HepG2 (cell line): Measurements from ENCODE around the gene POLN. TPM values are rescaled to one million over a fixed set of nuclear protein-coding genes. Genes with fewer than 3 reads are reported as not detected.

ENCODE experiments used
- DMAP1 ChIP-seq: IDR thresholded peaks from 2 replicates; pipeline ENCODE4 v1.6.1; 2016
- E2F1 ChIP-seq: sonication (generic); formaldehyde crosslinking; IDR thresholded peaks from 2 replicates; pipeline ENCODE4 v1.5.0; 2020; ENCODE audit warnings: missing genetic modification reagents
- FOXA1 ChIP-seq, 2 experiments: fragments of 450-650 bp in 1 of 2; sonication (generic) in 1 of 2; formaldehyde crosslinking in 1 of 2; IDR thresholded peaks; 2 replicates each; pipeline versions ENCODE4 v1.4.0 to v1.6.1; 2016 to 2020; ENCODE audit warnings: missing genetic modification reagents in 1 of 2
- FOXC1 ChIP-seq: sonication (generic); formaldehyde crosslinking; IDR thresholded peaks from 2 replicates; pipeline ENCODE4 v1.8.0; 2022; ENCODE audit warnings: mild to moderate bottlenecking, missing genetic modification reagents, borderline replicate concordance
- HES4 ChIP-seq: sonication (generic); formaldehyde crosslinking; IDR thresholded peaks from 2 replicates; pipeline ENCODE4 v1.9.0; 2021; ENCODE audit warnings: mild to moderate bottlenecking, missing genetic modification reagents, borderline replicate concordance
- HNRNPLL ChIP-seq: fragments of 200-400 bp; formaldehyde crosslinking; IDR thresholded peaks from 2 replicates; pipeline ENCODE4 v1.6.1; 2017; ENCODE audit warnings: mild to moderate bottlenecking, low read depth, low read length; ENCODE audit not compliant: poor library complexity, severe bottlenecking
- KLF16 ChIP-seq, 2 experiments: sonication (generic) in 1 of 2; formaldehyde crosslinking in 1 of 2; IDR thresholded peaks; 2 replicates each; pipeline versions ENCODE4 v1.6.1 to v1.8.0; 2016 to 2023; ENCODE audit warnings: missing genetic modification reagents in 2 of 2, missing compliant biosample characterization in 1 of 2
- RELA ChIP-seq: sonication (generic); formaldehyde crosslinking; IDR thresholded peaks from 2 replicates; pipeline ENCODE4 v1.4.0; 2020; ENCODE audit warnings: missing genetic modification reagents
- TFAP4 ChIP-seq: sonication (generic); IDR thresholded peaks from 2 replicates; pipeline ENCODE4 v1.6.1; 2016; ENCODE audit warnings: low read depth, borderline replicate concordance
- ZFP36L2 ChIP-seq: sonication (generic); formaldehyde crosslinking; IDR thresholded peaks from 2 replicates; pipeline ENCODE4 v1.4.0; 2020; ENCODE audit warnings: missing genetic modification reagents
- ZMAT3 ChIP-seq: sonication (generic); formaldehyde crosslinking; conservative IDR thresholded peaks from 2 replicates; pipeline ENCODE4 v1.7.0; 2021; ENCODE audit warnings: missing genetic modification reagents
- ZNF121 ChIP-seq: sonication (generic); formaldehyde crosslinking; IDR thresholded peaks from 2 replicates; pipeline ENCODE4 v1.5.0; 2020; ENCODE audit warnings: mild to moderate bottlenecking, missing genetic modification reagents
- ZNF232 ChIP-seq: sonication (generic); formaldehyde crosslinking; IDR thresholded peaks from 2 replicates; pipeline ENCODE4 v1.4.0; 2020; ENCODE audit warnings: missing genetic modification reagents, borderline replicate concordance
- ZNF24 ChIP-seq: fragments of 450-650 bp; IDR thresholded peaks from 2 replicates; pipeline ENCODE4 v1.6.1; 2017; ENCODE audit warnings: antibody characterized with exemption, mild to moderate bottlenecking
- ZNF318 ChIP-seq: sonication (generic); formaldehyde crosslinking; IDR thresholded peaks from 2 replicates; pipeline ENCODE4 v1.4.0; 2020; ENCODE audit warnings: mild to moderate bottlenecking, missing genetic modification reagents
- ZNF577 ChIP-seq: sonication (generic); formaldehyde crosslinking; IDR thresholded peaks from 2 replicates; pipeline ENCODE4 v1.4.0; 2020; ENCODE audit warnings: mild to moderate bottlenecking, low read depth, missing genetic modification reagents, borderline replicate concordance
- ZNF713 ChIP-seq: sonication (generic); formaldehyde crosslinking; IDR thresholded peaks from 2 replicates; pipeline ENCODE4 v1.4.0; 2020; ENCODE audit warnings: mild to moderate bottlenecking, missing genetic modification reagents
- ZNF788 ChIP-seq: sonication (generic); formaldehyde crosslinking; IDR thresholded peaks from 2 replicates; pipeline ENCODE4 v1.5.0; 2020; ENCODE audit warnings: mild to moderate bottlenecking, missing genetic modification reagents, borderline replicate concordance
- ZNF790 ChIP-seq: sonication (generic); formaldehyde crosslinking; IDR thresholded peaks from 2 replicates; pipeline ENCODE4 v1.8.0; 2022; ENCODE audit warnings: missing genetic modification reagents, mild to moderate bottlenecking, borderline replicate concordance
- ZNF878 ChIP-seq: sonication (generic); formaldehyde crosslinking; IDR thresholded peaks from 2 replicates; pipeline ENCODE4 v1.8.1; 2023; ENCODE audit warnings: mild to moderate bottlenecking, missing genetic modification reagents, moderate library complexity
- polyA plus RNA-seq, 8 experiments: library from polyadenylated mRNA; depleted of rRNA in 3 of 8; stranded (reverse) in 7 of 8; unstranded in 1 of 8; fragments of >200 nt; fragmentation: Illumina TruSeq in 4 of 8; extraction: Trizol in 4 of 8; gene quantifications; 2 replicates each; pipeline versions ENCODE4 v1.2.1 to v1.2.3, GENCODE V29; 2011 to 2016; ENCODE audit warnings: low read depth in 4 of 8, missing spikeins in 1 of 8, mixed read lengths in 1 of 8; ENCODE audit not compliant: insufficient read depth in 1 of 8
- total RNA-seq, 5 experiments: library from RNA; depleted of rRNA; stranded (reverse); fragments of >200 nt; fragmentation: Illumina TruSeq; extraction: Trizol; gene quantifications; 2 replicates each; pipeline ENCODE4 v1.2.3, GENCODE V29; 2016; ENCODE audit warnings: low read depth in 1 of 5

The POLN gene
- total and polyA plus RNA-seq, 2 of the 13 experiments (the other 11 are each of a cell fraction or from before 2014, with no cell fraction given) = 0.93 to 1.5 TPM

GRCh38 chr4:2061186-2062131 is 180.5 kb downstream of the POLN start (continued):
- TF ChIP-seq ZNF318 = no peak
- no peak for TF ChIP-seq HES4 (CRISPR knock-in tag)
- TF ChIP-seq FOXC1 (CRISPR knock-in tag) = no peak
- TF ChIP-seq RELA (CRISPR knock-in tag) = no peak
- TF ChIP-seq ZNF577 (CRISPR knock-in tag) = no peak
- TF ChIP-seq ZNF232 (CRISPR knock-in tag) = no peak
- TF ChIP-seq E2F1 = no peak
- TF ChIP-seq ZNF790 = no peak
- no peak for TF ChIP-seq ZNF121 (CRISPR knock-in tag)
- no peak for TF ChIP-seq DMAP1 (CRISPR knock-in tag)
- TF ChIP-seq ZFP36L2 (CRISPR knock-in tag) = no peak
- peak; percentile 52 for TF ChIP-seq HNRNPLL
- no peak for TF ChIP-seq ZNF878
- TF ChIP-seq ZNF713 (CRISPR knock-in tag) = no peak
- no peak for TF ChIP-seq FOXA1 (IDR thresholded peaks at IDR 0.05)
- no peak for TF ChIP-seq FOXA1 (CRISPR knock-in tag; IDR thresholded peaks at IDR 0.05)
- no peak for TF ChIP-seq TFAP4
- no peak for TF ChIP-seq KLF16 (CRISPR knock-in tag; IDR thresholded peaks at IDR 0.05)
- TF ChIP-seq ZNF788 (CRISPR knock-in tag) = no peak; the same call in 1 of the 2 replicates
- TF ChIP-seq ZNF24 = no peak
- TF ChIP-seq ZMAT3 = no peak
